ENCODE results near the gene DNAJC27. TPM values are rescaled to one million over a fixed set of nuclear protein-coding genes. Genes with fewer than 3 reads are reported as not detected.

DNAJC27 gene
- total and polyA plus RNA-seq, 9 of the 15 experiments (the other 6 are each of a cell fraction or from before 2014, with no cell fraction given) = 0.53 to 5.9 (median 3.0) TPM

DNA sequence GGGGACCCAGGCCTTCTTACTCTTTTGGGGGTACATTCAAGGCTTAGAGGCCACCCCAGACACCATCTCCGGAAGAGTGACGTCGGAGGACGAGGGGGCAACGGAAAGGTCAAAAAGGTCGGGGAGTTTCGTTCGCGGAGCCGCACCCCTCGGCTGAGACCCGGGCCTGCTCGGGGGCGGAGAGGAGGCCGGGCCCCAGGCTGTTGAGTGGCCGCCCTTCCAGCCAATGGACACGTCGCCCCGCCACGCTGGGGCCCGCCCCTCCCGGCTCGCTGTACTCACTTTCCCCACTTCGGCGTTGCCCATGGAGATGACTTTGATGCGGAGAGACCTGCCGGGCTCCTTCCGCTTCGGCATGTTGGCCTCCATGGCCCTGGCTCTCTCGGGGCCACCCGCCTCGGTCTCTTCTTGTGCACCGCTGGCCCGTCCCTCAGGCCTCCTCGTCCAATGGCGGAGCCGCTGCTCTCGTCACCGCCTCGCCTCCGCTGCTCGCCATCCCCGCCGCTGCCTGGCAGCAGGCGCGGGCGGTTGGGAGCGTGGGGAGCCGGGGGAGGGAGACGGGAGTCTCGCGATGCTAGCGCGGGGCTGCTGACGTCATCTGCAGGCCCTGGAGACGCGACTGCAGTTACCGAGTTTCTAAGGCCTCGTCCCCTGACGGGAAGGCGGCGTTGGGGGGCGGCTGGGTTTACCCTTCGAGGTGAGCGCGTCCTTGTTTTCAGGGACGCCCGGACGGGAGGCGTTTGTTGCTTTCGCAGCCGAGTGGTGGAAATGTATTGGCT, at the start of gene DNAJC27 (continued):
- TF ChIP-seq SETDB1 (IDR thresholded peaks at IDR 0.05; ENCODE audit: low read length) = no peak
- TF ChIP-seq OTX1 (CRISPR knock-in tag; IDR thresholded peaks at IDR 0.05) = peak; percentile 65; the same call in 1 of the 2 replicates
- no peak for TF ChIP-seq FOXM1 (IDR thresholded peaks at IDR 0.05; ENCODE audit: low read depth)
- no peak for TF ChIP-seq FOXM1 (CRISPR knock-in tag; IDR thresholded peaks at IDR 0.05; ENCODE audit: low read depth)
- TF ChIP-seq SIN3A (IDR thresholded peaks at IDR 0.05; ENCODE audit: borderline replicate concordance in 2 of 2, control insufficient read depth in 1 of 2, low read depth in 2 of 2, low read length in 2 of 2) = peak; percentile 39 to 85; a peak in 2 of 4 replicates
- no peak for TF ChIP-seq PHTF2 (CRISPR knock-in tag; IDR thresholded peaks at IDR 0.05)
- peak; percentile 62 for TF ChIP-seq C11orf30 (IDR thresholded peaks at IDR 0.05; ENCODE audit: low read depth)
- no peak for TF ChIP-seq ZNF324 (CRISPR knock-in tag; IDR thresholded peaks at IDR 0.05)
- TF ChIP-seq GTF2A2 (tag; IDR thresholded peaks at IDR 0.05) = no peak
- peak; percentile 58; the same call in 1 of the 2 replicates for TF ChIP-seq ETV1 (tag; conservative IDR thresholded peaks at IDR 0.05; ENCODE audit: low read depth)
- TF ChIP-seq, protein P1, sequence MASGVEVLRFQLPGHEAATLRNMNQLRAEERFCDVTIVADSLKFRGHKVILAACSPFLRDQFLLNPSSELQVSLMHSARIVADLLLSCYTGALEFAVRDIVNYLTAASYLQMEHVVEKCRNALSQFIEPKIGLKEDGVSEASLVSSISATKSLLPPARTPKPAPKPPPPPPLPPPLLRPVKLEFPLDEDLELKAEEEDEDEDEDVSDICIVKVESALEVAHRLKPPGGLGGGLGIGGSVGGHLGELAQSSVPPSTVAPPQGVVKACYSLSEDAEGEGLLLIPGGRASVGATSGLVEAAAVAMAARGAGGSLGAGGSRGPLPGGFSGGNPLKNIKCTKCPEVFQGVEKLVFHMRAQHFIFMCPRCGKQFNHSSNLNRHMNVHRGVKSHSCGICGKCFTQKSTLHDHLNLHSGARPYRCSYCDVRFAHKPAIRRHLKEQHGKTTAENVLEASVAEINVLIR (CRISPR knock-in tag; IDR thresholded peaks at IDR 0.05) = peak; percentile 84
- TF ChIP-seq PTRF (tag; IDR thresholded peaks at IDR 0.05) = no peak
- no peak for TF ChIP-seq RAD21 (CRISPR knock-in tag; conservative IDR thresholded peaks at IDR 0.05 in 1 of 2, IDR thresholded peaks at IDR 0.05 in 1 of 2)
- 0 out of 2 replicates have a peak, but pooled peaks have one; percentile 76 for TF ChIP-seq FOXP4 (CRISPR knock-in tag; IDR thresholded peaks at IDR 0.05; ENCODE audit: borderline replicate concordance)
- TF ChIP-seq TAF9B (IDR thresholded peaks at IDR 0.05; ENCODE audit: partially characterized antibody) = peak; percentile 59
- no peak for TF ChIP-seq ZNF232 (CRISPR knock-in tag; IDR thresholded peaks at IDR 0.05)
- TF ChIP-seq, protein P2, sequence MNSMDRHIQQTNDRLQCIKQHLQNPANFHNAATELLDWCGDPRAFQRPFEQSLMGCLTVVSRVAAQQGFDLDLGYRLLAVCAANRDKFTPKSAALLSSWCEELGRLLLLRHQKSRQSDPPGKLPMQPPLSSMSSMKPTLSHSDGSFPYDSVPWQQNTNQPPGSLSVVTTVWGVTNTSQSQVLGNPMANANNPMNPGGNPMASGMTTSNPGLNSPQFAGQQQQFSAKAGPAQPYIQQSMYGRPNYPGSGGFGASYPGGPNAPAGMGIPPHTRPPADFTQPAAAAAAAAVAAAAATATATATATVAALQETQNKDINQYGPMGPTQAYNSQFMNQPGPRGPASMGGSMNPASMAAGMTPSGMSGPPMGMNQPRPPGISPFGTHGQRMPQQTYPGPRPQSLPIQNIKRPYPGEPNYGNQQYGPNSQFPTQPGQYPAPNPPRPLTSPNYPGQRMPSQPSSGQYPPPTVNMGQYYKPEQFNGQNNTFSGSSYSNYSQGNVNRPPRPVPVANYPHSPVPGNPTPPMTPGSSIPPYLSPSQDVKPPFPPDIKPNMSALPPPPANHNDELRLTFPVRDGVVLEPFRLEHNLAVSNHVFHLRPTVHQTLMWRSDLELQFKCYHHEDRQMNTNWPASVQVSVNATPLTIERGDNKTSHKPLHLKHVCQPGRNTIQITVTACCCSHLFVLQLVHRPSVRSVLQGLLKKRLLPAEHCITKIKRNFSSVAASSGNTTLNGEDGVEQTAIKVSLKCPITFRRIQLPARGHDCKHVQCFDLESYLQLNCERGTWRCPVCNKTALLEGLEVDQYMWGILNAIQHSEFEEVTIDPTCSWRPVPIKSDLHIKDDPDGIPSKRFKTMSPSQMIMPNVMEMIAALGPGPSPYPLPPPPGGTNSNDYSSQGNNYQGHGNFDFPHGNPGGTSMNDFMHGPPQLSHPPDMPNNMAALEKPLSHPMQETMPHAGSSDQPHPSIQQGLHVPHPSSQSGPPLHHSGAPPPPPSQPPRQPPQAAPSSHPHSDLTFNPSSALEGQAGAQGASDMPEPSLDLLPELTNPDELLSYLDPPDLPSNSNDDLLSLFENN (IDR thresholded peaks at IDR 0.05; ENCODE audit: low read depth in 2 of 2, low read length in 2 of 2) = 0 out of 4 replicates have a peak, but pooled peaks of 1 of the 2 experiments have one; percentile 54
- TF ChIP-seq, protein P3, sequence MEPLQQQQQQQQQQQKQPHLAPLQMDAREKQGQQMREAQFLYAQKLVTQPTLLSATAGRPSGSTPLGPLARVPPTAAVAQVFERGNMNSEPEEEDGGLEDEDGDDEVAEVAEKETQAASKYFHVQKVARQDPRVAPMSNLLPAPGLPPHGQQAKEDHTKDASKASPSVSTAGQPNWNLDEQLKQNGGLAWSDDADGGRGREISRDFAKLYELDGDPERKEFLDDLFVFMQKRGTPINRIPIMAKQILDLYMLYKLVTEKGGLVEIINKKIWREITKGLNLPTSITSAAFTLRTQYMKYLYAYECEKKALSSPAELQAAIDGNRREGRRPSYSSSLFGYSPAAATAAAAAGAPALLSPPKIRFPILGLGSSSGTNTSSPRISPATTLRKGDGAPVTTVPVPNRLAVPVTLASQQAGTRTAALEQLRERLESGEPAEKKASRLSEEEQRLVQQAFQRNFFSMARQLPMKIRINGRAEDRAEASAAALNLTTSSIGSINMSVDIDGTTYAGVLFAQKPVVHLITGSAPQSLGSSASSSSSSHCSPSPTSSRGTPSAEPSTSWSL (CRISPR knock-in tag; IDR thresholded peaks at IDR 0.05; ENCODE audit: borderline replicate concordance) = no peak
- peak; percentile 78 to 82 for TF ChIP-seq NRF1 (conservative IDR thresholded peaks at IDR 0.05 in 1 of 2, IDR thresholded peaks at IDR 0.05 in 1 of 2)

All from K562 (cell line).